HepG2 (cell line): ENCODE measurements around the gene CENPC. TPM values are rescaled to one million over a fixed set of nuclear protein-coding genes. Genes with fewer than 3 reads are reported as not detected.

ENCODE experiments used
- AGO2 ChIP-seq: fragments of 200-400 bp; formaldehyde crosslinking; optimal IDR thresholded peaks from 2 replicates; pipeline ENCODE3; 2017; ENCODE audit warnings: mild to moderate bottlenecking, low read depth, low read length, moderate library complexity
- ATF2 ChIP-seq: sonication (generic); formaldehyde crosslinking; IDR thresholded peaks from 2 replicates; pipeline ENCODE4 v1.4.0; 2020; ENCODE audit warnings: missing genetic modification reagents
- DNMT3B ChIP-seq: conservative IDR thresholded peaks from 2 replicates; pipeline ENCODE4 v1.6.1; 2016; ENCODE audit warnings: missing biosample characterization, control low read depth
- DR1 ChIP-seq: sonication (generic); formaldehyde crosslinking; IDR thresholded peaks from 2 replicates; pipeline ENCODE4 v1.8.0; 2021; ENCODE audit warnings: mild to moderate bottlenecking, missing genetic modification reagents, inconsistent platforms
- FOXA1 ChIP-seq, 2 experiments: fragments of 450-650 bp in 1 of 2; sonication (generic) in 1 of 2; formaldehyde crosslinking in 1 of 2; IDR thresholded peaks; 2 replicates each; pipeline versions ENCODE4 v1.4.0 to v1.6.1; 2016 to 2020; ENCODE audit warnings: missing genetic modification reagents in 1 of 2
- HNRNPUL1 ChIP-seq: fragments of 200-400 bp; formaldehyde crosslinking; IDR thresholded peaks from 2 replicates; pipeline ENCODE4 v1.6.1; 2017; ENCODE audit warnings: low read depth, mild to moderate bottlenecking, low read length, moderate library complexity
- HOXA3 ChIP-seq: sonication (generic); formaldehyde crosslinking; IDR thresholded peaks from 2 replicates; pipeline ENCODE4 v1.5.0; 2020; ENCODE audit warnings: missing genetic modification reagents
- HOXA5 ChIP-seq: sonication (generic); formaldehyde crosslinking; IDR thresholded peaks from 2 replicates; pipeline ENCODE4 v1.4.0; 2020; ENCODE audit warnings: missing genetic modification reagents
- IRF2 ChIP-seq: IDR thresholded peaks from 2 replicates; pipeline ENCODE4 v1.6.1; 2018; ENCODE audit warnings: missing genetic modification reagents, missing compliant biosample characterization
- KLF12 ChIP-seq: sonication (generic); formaldehyde crosslinking; IDR thresholded peaks from 2 replicates; pipeline ENCODE4 v1.4.0; 2020; ENCODE audit warnings: missing genetic modification reagents, borderline replicate concordance
- NFYB ChIP-seq: sonication (generic); formaldehyde crosslinking; IDR thresholded peaks from 2 replicates; pipeline ENCODE4 v1.4.0; 2020; ENCODE audit warnings: missing genetic modification reagents
- SIN3A ChIP-seq: IDR thresholded peaks from 2 replicates; pipeline ENCODE4 v1.6.1; 2011; ENCODE audit warnings: low read depth, mild to moderate bottlenecking, control low read depth, low read length, borderline replicate concordance
- THAP9 ChIP-seq: sonication (generic); formaldehyde crosslinking; IDR thresholded peaks from 2 replicates; pipeline ENCODE4; 2020; ENCODE audit warnings: missing genetic modification reagents, mild to moderate bottlenecking, borderline replicate concordance
- ZBTB42 ChIP-seq: sonication (generic); formaldehyde crosslinking; IDR thresholded peaks from 2 replicates; pipeline ENCODE4 v1.5.0; 2020; ENCODE audit warnings: mild to moderate bottlenecking, missing genetic modification reagents
- ZHX1 ChIP-seq: sonication (generic); formaldehyde crosslinking; IDR thresholded peaks from 2 replicates; pipeline ENCODE4 v1.8.1; 2022; ENCODE audit warnings: low read depth, mild to moderate bottlenecking, missing genetic modification reagents
- ZNF263 ChIP-seq: sonication (generic); formaldehyde crosslinking; IDR thresholded peaks from 2 replicates; pipeline ENCODE4 v1.4.0; 2020; ENCODE audit warnings: missing genetic modification reagents
- ZNF30 ChIP-seq: sonication (generic); formaldehyde crosslinking; IDR thresholded peaks from 2 replicates; pipeline ENCODE4 v1.5.0; 2020; ENCODE audit warnings: mild to moderate bottlenecking, missing genetic modification reagents
- ZNF441 ChIP-seq: sonication (generic); formaldehyde crosslinking; IDR thresholded peaks from 2 replicates; pipeline ENCODE4 v1.7.0; 2021; ENCODE audit warnings: missing genetic modification reagents, borderline replicate concordance
- ZNF782 ChIP-seq: sonication (generic); formaldehyde crosslinking; IDR thresholded peaks from 2 replicates; pipeline ENCODE4 v1.4.0; 2020; ENCODE audit warnings: missing genetic modification reagents, mild to moderate bottlenecking, borderline replicate concordance
- ZSCAN20 ChIP-seq: sonication (generic); formaldehyde crosslinking; IDR thresholded peaks from 2 replicates; pipeline ENCODE4 v1.4.0; 2020; ENCODE audit warnings: missing genetic modification reagents, mild to moderate bottlenecking, borderline replicate concordance
- ZSCAN22 ChIP-seq: sonication (generic); formaldehyde crosslinking; IDR thresholded peaks from 2 replicates; pipeline ENCODE4 v1.4.0; 2020; ENCODE audit warnings: mild to moderate bottlenecking, missing genetic modification reagents
- polyA plus RNA-seq, 8 experiments: library from polyadenylated mRNA; depleted of rRNA in 3 of 8; stranded (reverse) in 7 of 8; unstranded in 1 of 8; fragments of >200 nt; fragmentation: Illumina TruSeq in 4 of 8; extraction: Trizol in 4 of 8; gene quantifications; 2 replicates each; pipeline versions ENCODE4 v1.2.1 to v1.2.3, GENCODE V29; 2011 to 2016; ENCODE audit warnings: low read depth in 4 of 8, missing spikeins in 1 of 8, mixed read lengths in 1 of 8; ENCODE audit not compliant: insufficient read depth in 1 of 8
- total RNA-seq, 5 experiments: library from RNA; depleted of rRNA; stranded (reverse); fragments of >200 nt; fragmentation: Illumina TruSeq; extraction: Trizol; gene quantifications; 2 replicates each; pipeline ENCODE4 v1.2.3, GENCODE V29; 2016; ENCODE audit warnings: low read depth in 1 of 5

Gene CENPC
- total and polyA plus RNA-seq, 2 of the 13 experiments (the other 11 are each of a cell fraction or from before 2014, with no cell fraction given), result 4.7 to 16.4 TPM

GRCh38 chr4:67545199-67546003 is at the start of gene CENPC (continued):
- TF ChIP-seq ATF2 (CRISPR knock-in tag) (peak; percentile 54), ZHX1 (CRISPR knock-in tag) (0 out of 2 replicates have a peak, but pooled peaks have one; percentile 55), FOXA1 (IDR thresholded peaks at IDR 0.05) (no peak), FOXA1 (CRISPR knock-in tag; IDR thresholded peaks at IDR 0.05) (peak; percentile 87), HOXA3 (peak; percentile 81), ZNF782 (CRISPR knock-in tag) (0 out of 2 replicates have a peak, but pooled peaks have one; percentile 23), HOXA5 (CRISPR knock-in tag) (peak; percentile 75), IRF2 (CRISPR knock-in tag) (peak; percentile 69), ZSCAN20 (CRISPR knock-in tag) (0 out of 2 replicates have a peak, but pooled peaks have one; percentile 49), ZNF441 (CRISPR knock-in tag) (0 out of 2 replicates have a peak, but pooled peaks have one; percentile 56), ZNF30 (CRISPR knock-in tag) (no peak), KLF12 (CRISPR knock-in tag) (0 out of 2 replicates have a peak, but pooled peaks have one; percentile 53), AGO2 (peak; percentile 56), THAP9 (CRISPR knock-in tag) (peak; percentile 82; the same call in 1 of the 2 replicates), HNRNPUL1 (no peak), DR1 (CRISPR knock-in tag) (peak; percentile 77), ZNF263 (no peak), ZBTB42 (CRISPR knock-in tag) (no peak), SIN3A (peak; percentile 74), ZSCAN22 (CRISPR knock-in tag) (no peak), NFYB (CRISPR knock-in tag) (peak; percentile 82), DNMT3B (CRISPR knock-in tag) (no peak)
